K562 (cell line): ENCODE data around the gene IL6ST. TPM values are rescaled to one million over a fixed set of nuclear protein-coding genes. Genes with fewer than 3 reads are reported as not detected.

Experiments used
- ATAC-seq: fragments of 200-7000 bp; cut with Tn5 transposase; 3 replicates; pipeline ENCODE4 v1.9.1; 2020; ENCODE audit warnings: moderate library complexity
- BruUV-seq: library from RNA; stranded (reverse); fragments of 400-500 nt; replicated peaks from 2 replicates; lab custom pipeline; 2021; lab: Mats Ljungman, UMichigan
- CTCF ChIA-PET: fragments of 300-600 bp; formaldehyde crosslinking; extraction: SDS; loops from one replicate; lab custom pipeline; 2021; ENCODE audit warnings: low intra/inter-chr PET ratio; lab: Yijun Ruan, JAX
- POLR2A ChIA-PET: fragments of 300-600, 350-650 bp; sonication (Branson Sonifier 250); formaldehyde crosslinking; extraction: SDS; loops from one replicate; lab custom pipeline; 2021; ENCODE audit warnings: antibody characterized with exemption, inconsistent platforms; lab: Yijun Ruan, JAX
- DNase-seq, 4 experiments: peaks; one replicate each; pipeline versions ENCODE4 v3.0.0 to v3.0.0-alpha.2; 2011 to 2018; ENCODE audit warnings: low spot score in 3 of 4, mixed read lengths in 3 of 4; ENCODE audit errors: extremely low read depth in 1 of 4
- FAIRE-seq: peaks from 2 replicates; lab custom pipeline; 2011; peaks lifted over from hg19 to GRCh38; lab: Jason Lieb, UNC
- H2AFZ ChIP-seq: 2 replicates; pipeline ENCODE4 v1.6.0; 2011; ENCODE audit warnings: low read depth, low read length, control low read depth, inconsistent platforms
- H3K27ac ChIP-seq: fragments of 200-600 bp; 3 replicates; pipeline ENCODE4 v1.8.0; 2011; ENCODE audit warnings: low read depth, mild to moderate bottlenecking, control low read depth, inconsistent platforms, low read length, moderate library complexity, mixed read lengths; ENCODE audit errors: extremely low read depth
- H3K27me3 ChIP-seq, 2 experiments: fragments of 300-600 bp in 1 of 2; 2 replicates in 1 of 2; 3 replicates in 1 of 2; pipeline versions ENCODE4 v1.6.0 to v1.8.0; 2011; ENCODE audit warnings: inconsistent platforms in 2 of 2, low read length in 2 of 2, mild to moderate bottlenecking in 1 of 2, mixed read lengths in 1 of 2, moderate library complexity in 1 of 2; ENCODE audit not compliant: control insufficient read depth in 2 of 2, insufficient read depth in 2 of 2
- H3K36me3 ChIP-seq: fragments of 300-600 bp; 3 replicates; pipeline ENCODE4 v1.8.0; 2011; ENCODE audit warnings: mild to moderate bottlenecking, low read length, inconsistent platforms; ENCODE audit not compliant: control insufficient read depth, insufficient read depth
- H3K4me1 ChIP-seq, 2 experiments: fragments of 200-600 bp in 1 of 2; replicated peaks in 1 of 2; 2 replicates in 1 of 2; 3 replicates in 1 of 2; pipeline versions ENCODE4 v1.5.1 to v1.8.0; 2011; ENCODE audit warnings: inconsistent platforms in 2 of 2, low read length in 2 of 2, mild to moderate bottlenecking in 1 of 2, mixed read lengths in 1 of 2, moderate library complexity in 1 of 2; ENCODE audit not compliant: control insufficient read depth in 2 of 2, insufficient read depth in 2 of 2
- H3K4me2 ChIP-seq: 2 replicates; pipeline ENCODE4 v1.6.1; 2011; ENCODE audit warnings: low read length, control low read depth, inconsistent platforms, mixed read lengths; ENCODE audit not compliant: insufficient read depth
- H3K4me3 ChIP-seq: fragments of 200-600 bp; sonication (generic), shearing (Covaris generic); 2 replicates; pipeline ENCODE4 v1.5.1; 2016; ENCODE audit warnings: control low read depth, inconsistent platforms
- H3K79me2 ChIP-seq: fragments of 200-600 bp; 3 replicates; pipeline ENCODE4 v1.8.0; 2011; ENCODE audit warnings: low read length, inconsistent platforms; ENCODE audit not compliant: control insufficient read depth, insufficient read depth
- H3K9ac ChIP-seq, 2 experiments: 2 replicates each; pipeline versions ENCODE4 v1.6.0 to v1.6.1; 2011; ENCODE audit warnings: low read depth in 2 of 2, low read length in 2 of 2, control low read depth in 1 of 2, inconsistent platforms in 1 of 2, mild to moderate bottlenecking in 1 of 2, mixed read lengths in 1 of 2; ENCODE audit not compliant: insufficient read depth in 1 of 2
- H3K9me1 ChIP-seq: one replicate; pipeline ENCODE4 v1.6.0; 2011; ENCODE audit warnings: inconsistent platforms, mild to moderate bottlenecking, low read length, moderate library complexity; ENCODE audit not compliant: control insufficient read depth, insufficient read depth
- H3K9me3 ChIP-seq: replicated peaks from 2 replicates; pipeline ENCODE4 v1.5.1; 2011; ENCODE audit warnings: low read depth, low read length, inconsistent platforms; ENCODE audit not compliant: control insufficient read depth, insufficient read depth
- H4K20me1 ChIP-seq: replicated peaks from 2 replicates; pipeline ENCODE4 v1.6.1; 2011; ENCODE audit warnings: low read length, inconsistent platforms, mixed read lengths; ENCODE audit not compliant: control insufficient read depth, insufficient read depth
- HNRNPUL1 ChIP-seq: fragments of 200-400 bp; formaldehyde crosslinking; IDR thresholded peaks from 2 replicates; pipeline ENCODE4 v1.6.1; 2017; ENCODE audit warnings: low read length
- RAD21 ChIP-seq, 2 experiments: fragments of 250-450 bp in 1 of 2; fragments of 450-650 bp in 1 of 2; sonication (Bioruptor Pico) in 1 of 2; formaldehyde crosslinking in 1 of 2; IDR thresholded peaks in 1 of 2; conservative IDR thresholded peaks in 1 of 2; 2 replicates each; pipeline versions ENCODE4 v1.4.0 to v1.8.0; 2020 to 2022; ENCODE audit warnings: mild to moderate bottlenecking in 2 of 2, moderate library complexity in 1 of 2
- SMARCB1 ChIP-seq: IDR thresholded peaks from 2 replicates; pipeline ENCODE4 v1.6.1; 2011; ENCODE audit warnings: improper control_type of control experiment, low read depth; ENCODE audit not compliant: insufficient read length
- SMARCC2 ChIP-seq: fragments of 450-650 bp; IDR thresholded peaks from 2 replicates; pipeline ENCODE4 v1.6.1; 2017; ENCODE audit warnings: antibody characterized with exemption, moderate library complexity, mild to moderate bottlenecking, low read depth
- ZNF586 ChIP-seq: fragments of 450-650 bp; formaldehyde crosslinking; conservative IDR thresholded peaks from 2 replicates; pipeline ENCODE4 v1.4.0; 2020; ENCODE audit warnings: mild to moderate bottlenecking, moderate library complexity
- ZNF75A ChIP-seq: fragments of 450-650 bp; formaldehyde crosslinking; IDR thresholded peaks from 2 replicates; pipeline ENCODE4 v1.4.0; 2020; ENCODE audit warnings: mild to moderate bottlenecking
- WGBS: fragments of 100-300 bp; shearing (Covaris generic); methylation state at CpG from one replicate; pipeline ENCODE4 v1.1.6; 2016; ENCODE audit warnings: low coverage, mixed read lengths; ENCODE audit not compliant: insufficient coverage; ENCODE audit errors: missing lambda C conversion rate; 5-methylcytosine and 5-hydroxymethylcytosine counted together
- in situ Hi-C: fragments of 300-500 bp; cut with MboI; formaldehyde crosslinking; loops from 4 replicates; pipeline ENCODE4 v1.15.0; 2018; ENCODE audit warnings: inconsistent platforms, mixed read lengths
- intact Hi-C: fragments of 100-400 bp; cut with micrococcal nuclease; formaldehyde crosslinking; loops from 2 replicates; pipeline ENCODE4 v1.14.2; 2022
- polyA plus RNA-seq, 8 experiments: library from polyadenylated mRNA; depleted of rRNA in 4 of 8; stranded (reverse) in 5 of 8; unstranded in 3 of 8; fragments of >200 nt; fragmentation: Nextera tagmentation in 2 of 8; fragmentation: Illumina TruSeq in 1 of 8; extraction: Ambion mirVana in 2 of 8; extraction: Trizol in 1 of 8; gene quantifications; 2 replicates each; pipeline versions ENCODE4 v1.2.1 to v1.2.3, GENCODE V29; 2011 to 2014; ENCODE audit warnings: inconsistent platforms in 1 of 8, missing spikeins in 1 of 8
- total RNA-seq, 7 experiments: library from RNA; depleted of rRNA in 6 of 7; stranded (reverse); fragments of >200 nt in 6 of 7; fragmentation: Illumina TruSeq in 2 of 7; extraction: Trizol in 2 of 7; gene quantifications; 2 replicates each; pipeline versions ENCODE4 v1.2.1 to v1.2.3, GENCODE V29; 2011 to 2021; ENCODE audit warnings: low replicate concordance in 1 of 7

The IL6ST gene
- total and polyA plus RNA-seq, 9 of the 15 experiments (the other 6 are each of a cell fraction or from before 2014, with no cell fraction given): 2.0 to 27.0 (median 7.9) TPM

DNA sequence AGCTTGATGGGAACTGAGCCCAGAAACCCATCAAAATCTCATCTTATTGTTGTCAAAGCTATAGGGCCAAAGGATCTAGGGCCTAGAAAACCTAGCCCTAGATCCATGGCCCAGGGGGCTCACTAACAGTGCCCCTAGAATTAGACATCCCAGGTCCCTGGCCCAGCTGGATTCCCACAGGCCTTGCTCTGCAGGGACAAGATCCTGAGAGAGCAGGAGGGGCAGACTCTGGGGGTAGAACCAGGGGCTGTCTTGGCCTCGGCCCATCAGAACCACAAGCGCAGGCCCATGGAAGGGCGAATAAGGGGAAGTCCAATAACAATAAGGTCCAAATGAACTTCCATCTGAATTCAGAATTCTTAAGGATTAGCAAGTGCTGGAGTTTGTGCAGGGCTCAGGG, 69.6 kb downstream of the IL6ST start:
- no TSS peak for BruUV-seq
- Histone ChIP-seq H3K4me2 (no peak overlapping the region), H3K4me1 (peaks cover 4 to 7% of the 10 kb centered on the region in 2 experiments; a peak in 3 of 5 replicates), H2AFZ (no peak overlapping the region), H3K79me2 (no peaks in the 10 kb centered on the region), H3K36me3 (no peaks in the 10 kb centered on the region), H3K27ac (no peak overlapping the region), H3K9ac (no peak overlapping the region), H3K4me3 (no peak overlapping the region), H4K20me1 (peaks cover 9% of the 10 kb centered on the region), H3K27me3 (peaks cover 5 to 38% of the 10 kb centered on the region in 2 experiments; a peak in 2 of 5 replicates), H3K9me3 (no peaks in the 10 kb centered on the region), H3K9me1 (no peaks in the 10 kb centered on the region)
- WGBS: 42% methylated on average over 3 of the region's 3 CpGs
- ATAC-seq (no peak), DNase-seq (no peak), FAIRE-seq (no peak)
- in situ Hi-C loops (loop anchor here (25.0 kb wide), 1 partner anchor 912 kb away; no protein-coding TSS in a partner anchor), intact Hi-C loops (no loop called here)
- ChIA-PET POLR2A (interaction anchor here (0.5 to 0.6 kb wide), 3 partner anchors 9 to 30 kb away, joined by 3 read pairs; no protein-coding TSS in a partner anchor), CTCF (interaction anchor here (0.7 kb wide), 1 partner anchor 254 kb away, joined by 3 read pairs; no protein-coding TSS in a partner anchor)
- TF ChIP-seq SMARCB1 (no peak), ZNF586 (no peak), RAD21 (CRISPR knock-in tag; conservative IDR thresholded peaks at IDR 0.05 in 1 of 2, IDR thresholded peaks at IDR 0.05 in 1 of 2) (no peak), ZNF75A (CRISPR knock-in tag) (no peak)

DNA sequence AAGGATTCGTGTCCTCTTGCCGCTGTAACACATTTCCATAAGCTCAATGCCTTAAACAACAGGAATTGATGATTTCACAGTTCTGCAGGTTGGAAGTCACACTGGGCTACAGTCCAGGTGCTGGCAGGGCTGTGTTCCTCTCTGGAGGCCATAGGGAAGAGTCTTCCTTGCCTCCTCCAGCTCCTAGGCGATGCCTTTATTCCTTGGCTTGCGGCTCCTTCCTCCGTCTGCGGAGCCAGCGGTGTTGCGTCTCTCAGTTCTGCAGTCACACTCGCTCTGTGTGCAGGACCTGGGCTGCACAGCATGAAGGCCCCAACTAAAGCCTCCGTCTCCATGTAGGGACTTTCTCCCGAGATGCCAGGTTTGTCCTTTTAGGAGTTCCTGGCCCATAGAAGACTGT, 70.0 kb downstream of the IL6ST start:
- intact Hi-C loops (no loop called here), in situ Hi-C loops (loop anchor here (25.0 kb wide), 1 partner anchor 913 kb away; no protein-coding TSS in a partner anchor)
- no peak overlapping the region for H3K4me2 ChIP-seq
- H3K27me3 ChIP-seq: peaks cover 5 to 38% of the 10 kb centered on the region in 2 experiments; a peak in 2 of 5 replicates
- no peak overlapping the region for H3K4me3 ChIP-seq
- no peak overlapping the region for H3K27ac ChIP-seq
- no peak overlapping the region for H2AFZ ChIP-seq
- H3K79me2 ChIP-seq: no peaks in the 10 kb centered on the region
- DNase-seq (no peak), ATAC-seq (no peak), FAIRE-seq (no peak)
- no TSS peak for BruUV-seq
- POLR2A ChIA-PET: interaction anchor here (0.5 to 0.6 kb wide), 5 partner anchors 9 to 147 kb away, joined by 3 read pairs; no protein-coding TSS in a partner anchor
- H3K4me1 ChIP-seq: peaks cover 4 to 7% of the 10 kb centered on the region in 2 experiments; a peak in 3 of 5 replicates
- H3K36me3 ChIP-seq: no peaks in the 10 kb centered on the region
- H4K20me1 ChIP-seq: peaks cover 9% of the 10 kb centered on the region
- CTCF ChIA-PET: interaction anchor here (0.7 kb wide), 1 partner anchor 254 kb away, joined by 3 read pairs; no protein-coding TSS in a partner anchor
- 60% methylated on average over 10 of the region's 11 CpGs for WGBS
- no peaks in the 10 kb centered on the region for H3K9me3 ChIP-seq
- H3K9ac ChIP-seq: no peak overlapping the region
- no peaks in the 10 kb centered on the region for H3K9me1 ChIP-seq
- TF ChIP-seq HNRNPUL1 (no peak), SMARCC2 (no peak)
